ENCODE measurements around the gene SP5.

The SP5 gene

GRCh38 chr2:170715062-170715931, at the start of gene SP5:
SP5 (plus strand) TSS chr2:170715337; CDS start chr2:170715513, 176 bp downstream.
- H4K20me1 ChIP-seq (ENCODE audit: control insufficient read depth, insufficient read depth, low read depth, low read length), result no peaks in the 10 kb centered on the region
- TF ChIP-seq EZH2phosphoT487 (IDR thresholded peaks at IDR 0.05; ENCODE audit: borderline replicate concordance, low read length), result no peak
- TF ChIP-seq, protein P1, sequence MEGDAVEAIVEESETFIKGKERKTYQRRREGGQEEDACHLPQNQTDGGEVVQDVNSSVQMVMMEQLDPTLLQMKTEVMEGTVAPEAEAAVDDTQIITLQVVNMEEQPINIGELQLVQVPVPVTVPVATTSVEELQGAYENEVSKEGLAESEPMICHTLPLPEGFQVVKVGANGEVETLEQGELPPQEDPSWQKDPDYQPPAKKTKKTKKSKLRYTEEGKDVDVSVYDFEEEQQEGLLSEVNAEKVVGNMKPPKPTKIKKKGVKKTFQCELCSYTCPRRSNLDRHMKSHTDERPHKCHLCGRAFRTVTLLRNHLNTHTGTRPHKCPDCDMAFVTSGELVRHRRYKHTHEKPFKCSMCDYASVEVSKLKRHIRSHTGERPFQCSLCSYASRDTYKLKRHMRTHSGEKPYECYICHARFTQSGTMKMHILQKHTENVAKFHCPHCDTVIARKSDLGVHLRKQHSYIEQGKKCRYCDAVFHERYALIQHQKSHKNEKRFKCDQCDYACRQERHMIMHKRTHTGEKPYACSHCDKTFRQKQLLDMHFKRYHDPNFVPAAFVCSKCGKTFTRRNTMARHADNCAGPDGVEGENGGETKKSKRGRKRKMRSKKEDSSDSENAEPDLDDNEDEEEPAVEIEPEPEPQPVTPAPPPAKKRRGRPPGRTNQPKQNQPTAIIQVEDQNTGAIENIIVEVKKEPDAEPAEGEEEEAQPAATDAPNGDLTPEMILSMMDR (IDR thresholded peaks at IDR 0.05; ENCODE audit: low read depth, low read length, poor library complexity, severe bottlenecking), result no peak
- no peak within 1 kb of the TSS for H3K27ac ChIP-seq (ENCODE audit: low read depth, low read length)
- H3K9me3 ChIP-seq (ENCODE audit: control insufficient read depth, insufficient read depth, low read length), result peaks cover 10% of the 10 kb centered on the region; the same call in 1 of the 2 replicates
- no peaks in the 10 kb centered on the region for H3K9me2 ChIP-seq (replicated peaks; ENCODE audit: control insufficient read depth, low read length)
- H3K27me3 ChIP-seq (ENCODE audit: control insufficient read depth, low read length), result no peaks in the 10 kb centered on the region
- H3K4me1 ChIP-seq (ENCODE audit: control insufficient read depth, low read length), result no peaks in the 10 kb centered on the region
- H3F3A ChIP-seq (ENCODE audit: control insufficient read depth, insufficient read depth), result no peaks in the 10 kb centered on the region
- H3K36me3 ChIP-seq (ENCODE audit: control insufficient read depth, low read length), result no peaks in the 10 kb centered on the region
- H3K4me2 ChIP-seq (ENCODE audit: low read length), result no peak within 1 kb of the TSS
- no peak within 1 kb of the TSS for H3K4me3 ChIP-seq (ENCODE audit: low read length)
- no peaks in the 10 kb centered on the region for H3K79me2 ChIP-seq (ENCODE audit: control insufficient read depth, low read length)

DNA sequence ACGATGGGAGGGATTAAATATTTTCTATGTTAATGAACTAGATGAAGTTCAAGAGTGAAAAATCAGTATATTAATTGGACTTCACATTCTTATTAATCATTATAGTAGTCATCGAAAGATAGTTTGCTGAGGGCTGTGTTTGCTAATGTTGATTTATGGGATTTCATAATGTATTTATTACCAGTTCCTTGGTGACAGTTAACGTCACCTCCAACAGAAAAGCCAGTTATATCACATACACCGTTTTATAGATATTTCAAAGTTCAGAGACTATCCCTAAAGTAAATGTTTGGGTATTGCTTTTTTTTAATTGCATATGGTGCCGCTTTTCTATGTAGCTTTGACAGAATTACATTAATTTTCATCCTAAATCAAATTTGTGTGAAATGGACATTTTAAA, 49.4 kb upstream of the SP5 start:
- H3F3A ChIP-seq (ENCODE audit: control insufficient read depth, insufficient read depth), result no peaks in the 10 kb centered on the region
- no peaks in the 10 kb centered on the region for H3K27me3 ChIP-seq (ENCODE audit: control insufficient read depth, low read length)
- no peaks in the 10 kb centered on the region for H4K20me1 ChIP-seq (ENCODE audit: control insufficient read depth, insufficient read depth, low read depth, low read length)
- H3K27ac ChIP-seq (ENCODE audit: low read depth, low read length), result no peak overlapping the region
- H3K4me2 ChIP-seq (ENCODE audit: low read length), result no peak overlapping the region
- H3K36me3 ChIP-seq (ENCODE audit: control insufficient read depth, low read length), result no peaks in the 10 kb centered on the region
- no peak for TF ChIP-seq EZH2phosphoT487 (IDR thresholded peaks at IDR 0.05; ENCODE audit: borderline replicate concordance, low read length)
- TF ChIP-seq, protein P1 (IDR thresholded peaks at IDR 0.05; ENCODE audit: low read depth, low read length, poor library complexity, severe bottlenecking), result no peak
- H3K79me2 ChIP-seq (ENCODE audit: control insufficient read depth, low read length), result no peaks in the 10 kb centered on the region
- H3K9me2 ChIP-seq (replicated peaks; ENCODE audit: control insufficient read depth, low read length), result no peaks in the 10 kb centered on the region
- no peaks in the 10 kb centered on the region for H3K4me1 ChIP-seq (ENCODE audit: control insufficient read depth, low read length)
- no peak overlapping the region for H3K4me3 ChIP-seq (ENCODE audit: low read length)
- H3K9me3 ChIP-seq (ENCODE audit: control insufficient read depth, insufficient read depth, low read length), result no peaks in the 10 kb centered on the region

DNA sequence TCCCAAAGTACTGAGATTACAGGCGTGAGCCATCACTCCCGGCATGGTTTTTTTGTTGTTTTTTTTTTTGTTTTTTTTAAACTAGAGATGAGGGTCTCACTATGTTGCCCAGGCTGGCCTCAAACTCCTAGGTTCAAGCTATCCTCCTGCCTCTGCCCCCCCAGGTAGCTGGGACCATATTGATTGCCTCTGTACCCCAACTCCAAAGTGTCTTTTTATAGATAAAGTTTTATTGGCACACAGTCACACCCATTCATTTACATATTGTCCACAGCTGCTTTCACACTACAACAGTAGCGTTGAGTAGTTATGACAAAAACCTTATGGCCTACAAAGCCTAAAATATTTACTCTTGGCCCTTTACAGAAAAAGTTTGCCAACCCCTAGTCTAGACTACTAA, 45.2 kb upstream of the SP5 start:
- H3K4me3 ChIP-seq (ENCODE audit: low read length), result no peak overlapping the region
- H3K9me3 ChIP-seq (ENCODE audit: control insufficient read depth, insufficient read depth, low read length), result no peaks in the 10 kb centered on the region
- no peaks in the 10 kb centered on the region for H3K4me1 ChIP-seq (ENCODE audit: control insufficient read depth, low read length)
- H3K36me3 ChIP-seq (ENCODE audit: control insufficient read depth, low read length), result no peaks in the 10 kb centered on the region
- TF ChIP-seq EZH2phosphoT487 (IDR thresholded peaks at IDR 0.05; ENCODE audit: borderline replicate concordance, low read length), result no peak
- TF ChIP-seq, protein P1 (IDR thresholded peaks at IDR 0.05; ENCODE audit: low read depth, low read length, poor library complexity, severe bottlenecking), result no peak
- H3F3A ChIP-seq (ENCODE audit: control insufficient read depth, insufficient read depth), result no peaks in the 10 kb centered on the region
- H3K27ac ChIP-seq (ENCODE audit: low read depth, low read length), result no peak overlapping the region
- H3K79me2 ChIP-seq (ENCODE audit: control insufficient read depth, low read length), result no peaks in the 10 kb centered on the region
- no peak overlapping the region for H3K4me2 ChIP-seq (ENCODE audit: low read length)
- 0 out of 2 replicates have a peak, but pooled peaks cover 2% of the 10 kb centered on the region for H3K27me3 ChIP-seq (ENCODE audit: control insufficient read depth, low read length)
- H3K9me2 ChIP-seq (replicated peaks; ENCODE audit: control insufficient read depth, low read length), result no peaks in the 10 kb centered on the region
- H4K20me1 ChIP-seq (ENCODE audit: control insufficient read depth, insufficient read depth, low read depth, low read length), result no peaks in the 10 kb centered on the region

Measured in DOHH2 (cell line).